WTC11 (cell line): ENCODE data around the gene DUSP19. TPM values are rescaled to one million over a fixed set of nuclear protein-coding genes. Genes with fewer than 3 reads are reported as not detected.
"Not testable (repeated sequence)": the region's sequence is repeated elsewhere in the genome, so short reads cannot be mapped to it uniquely, and the experiment has no call there.

Experiments
- ATAC-seq: fragments of 200-7000 bp; cut with Tn5 transposase; 2 replicates; pipeline ENCODE4 v1.10.0; 2021; ENCODE audit warnings: mild to moderate bottlenecking, moderate library complexity
- CTCF ChIA-PET: fragments of 300-600 bp; sonication (Branson Sonifier 250); formaldehyde crosslinking; loops from one replicate; lab custom pipeline; 2021; ENCODE audit warnings: antibody characterized with exemption; lab: Charles Lee
- POLR2A ChIA-PET: fragments of 350-600 bp; sonication (Branson Sonifier 250); formaldehyde crosslinking; loops from one replicate; lab custom pipeline; 2021; ENCODE audit warnings: antibody characterized with exemption; lab: Charles Lee
- DNase-seq: peaks from one replicate; pipeline ENCODE4 v3.0.0; 2021; ENCODE audit warnings: low spot score
- H3K27ac Mint-ChIP-seq: 2 replicates; pipeline ENCODE4 v1.8.0; 2021; ENCODE audit warnings: mixed read lengths
- H3K27me3 Mint-ChIP-seq: 2 replicates; pipeline ENCODE4 v1.8.0; 2021; ENCODE audit warnings: low read depth, mild to moderate bottlenecking, moderate library complexity, mixed read lengths
- H3K36me3 Mint-ChIP-seq: 2 replicates; pipeline ENCODE4 v1.8.0; 2021; ENCODE audit warnings: mixed read lengths
- H3K4me1 Mint-ChIP-seq: 2 replicates; pipeline ENCODE4 v1.8.0; 2022; ENCODE audit warnings: mixed read lengths
- H3K4me3 Mint-ChIP-seq: 2 replicates; pipeline ENCODE4 v1.8.0; 2021; ENCODE audit warnings: mild to moderate bottlenecking, moderate library complexity, mixed read lengths
- H3K9me3 Mint-ChIP-seq: 2 replicates; pipeline ENCODE4 v1.8.0; 2021; ENCODE audit warnings: mixed read lengths
- AFF4 ChIP-seq: sonication (generic); formaldehyde crosslinking; IDR thresholded peaks from 2 replicates; pipeline ENCODE4 v1.8.1; 2023; ENCODE audit warnings: mild to moderate bottlenecking, missing genetic modification reagents, borderline replicate concordance
- CREM ChIP-seq: sonication (generic); formaldehyde crosslinking; IDR thresholded peaks from 2 replicates; pipeline ENCODE4 v1.8.1; 2022; ENCODE audit warnings: mild to moderate bottlenecking, missing genetic modification reagents, moderate library complexity
- EMX1 ChIP-seq: fragments of 250-450 bp; sonication (Bioruptor Pico); IDR thresholded peaks from 2 replicates; pipeline ENCODE4 v1.8.0; 2021; ENCODE audit warnings: mild to moderate bottlenecking
- ETV6 ChIP-seq: sonication (generic); formaldehyde crosslinking; IDR thresholded peaks from 2 replicates; pipeline ENCODE4 v1.8.1; 2022; ENCODE audit warnings: mild to moderate bottlenecking, missing genetic modification reagents
- FOXJ3 ChIP-seq: sonication (generic); formaldehyde crosslinking; IDR thresholded peaks from 2 replicates; pipeline ENCODE4 v1.9.0; 2021; ENCODE audit warnings: missing genetic modification reagents, mild to moderate bottlenecking, borderline replicate concordance
- IRF2 ChIP-seq: sonication (generic); formaldehyde crosslinking; IDR thresholded peaks from 2 replicates; pipeline ENCODE4 v1.8.0; 2022; ENCODE audit warnings: low read depth, missing genetic modification reagents, borderline replicate concordance
- NR2C2 ChIP-seq: sonication (generic); formaldehyde crosslinking; IDR thresholded peaks from 2 replicates; pipeline ENCODE4 v1.8.0; 2022; ENCODE audit warnings: mild to moderate bottlenecking, missing genetic modification reagents
- RORB ChIP-seq: fragments of 250-450 bp; sonication (Bioruptor Pico); IDR thresholded peaks from 2 replicates; pipeline ENCODE4 v1.9.0; 2021; ENCODE audit warnings: mild to moderate bottlenecking
- SMAD4 ChIP-seq: sonication (generic); formaldehyde crosslinking; IDR thresholded peaks from 2 replicates; pipeline ENCODE4 v1.8.0; 2022; ENCODE audit warnings: mild to moderate bottlenecking, missing genetic modification reagents
- STAT6 ChIP-seq: sonication (generic); formaldehyde crosslinking; conservative IDR thresholded peaks from 2 replicates; pipeline ENCODE4 v1.8.1; 2023; ENCODE audit warnings: mild to moderate bottlenecking, low read depth, missing genetic modification reagents, moderate library complexity
- TP53 ChIP-seq: sonication (generic); formaldehyde crosslinking; IDR thresholded peaks from 2 replicates; pipeline ENCODE4 v1.8.1; 2023; ENCODE audit warnings: mild to moderate bottlenecking, missing genetic modification reagents
- USF1 ChIP-seq: sonication (generic); formaldehyde crosslinking; IDR thresholded peaks from 2 replicates; pipeline ENCODE4 v1.8.0; 2022; ENCODE audit warnings: mild to moderate bottlenecking, missing genetic modification reagents
- ZBTB43 ChIP-seq: sonication (generic); formaldehyde crosslinking; IDR thresholded peaks from 2 replicates; pipeline ENCODE4 v1.8.1; 2023; ENCODE audit warnings: mild to moderate bottlenecking, missing genetic modification reagents
- ZNF423 ChIP-seq: fragments of 250-450 bp; sonication (Bioruptor Pico); IDR thresholded peaks from 2 replicates; pipeline ENCODE4 v2.1.2; 2022; ENCODE audit warnings: mild to moderate bottlenecking, moderate library complexity
- ZNF512 ChIP-seq: sonication (generic); formaldehyde crosslinking; IDR thresholded peaks from 2 replicates; pipeline ENCODE4 v1.8.1; 2022; ENCODE audit warnings: missing genetic modification reagents, borderline replicate concordance
- total RNA-seq: library from RNA; stranded (reverse); gene quantifications from 3 replicates; pipeline ENCODE4 v1.2.3, GENCODE V29; 2021

DUSP19 gene
- total RNA-seq, 1 experiment from 2014 or later: 3.9 TPM

GRCh38 chr2:183040604-183041003, 37.9 kb upstream of the DUSP19 start:
- Mint-ChIP-seq H3K4me1 (peaks cover 24% of the 10 kb centered on the region), H3K4me3 (no peak overlapping the region), H3K27me3 (peaks cover under 1% of the 10 kb centered on the region; the same call in 1 of the 2 replicates), H3K9me3 (peaks cover 15% of the 10 kb centered on the region)
- DNase-seq: no peak
- POLR2A ChIA-PET: no interaction called here
- no peak for TF ChIP-seq ETV6 (CRISPR knock-in tag)
- no peak for TF ChIP-seq RORB (CRISPR knock-in tag)
- no peak for TF ChIP-seq ZBTB43
- TF ChIP-seq AFF4 (CRISPR knock-in tag): no peak
- no peak for TF ChIP-seq IRF2 (CRISPR knock-in tag)
- no peak for TF ChIP-seq FOXJ3 (CRISPR knock-in tag)
- TF ChIP-seq CREM: no peak
- TF ChIP-seq, all 79 proteins: peak for 0
- H3K27ac Mint-ChIP-seq: no peak overlapping the region
- no peak for ATAC-seq
- CTCF ChIA-PET: no interaction called here
- peaks cover 15% of the 10 kb centered on the region for H3K36me3 Mint-ChIP-seq

GRCh38 chr2:183043580-183043979, 35.0 kb upstream of the DUSP19 start:
- H3K4me1 Mint-ChIP-seq, ATAC-seq, H3K27ac Mint-ChIP-seq, H3K4me3 Mint-ChIP-seq: not testable (repeated sequence)
- H3K36me3 Mint-ChIP-seq: peaks cover 20% of the 10 kb centered on the region
- H3K9me3 Mint-ChIP-seq: peaks cover 21% of the 10 kb centered on the region
- TF ChIP-seq ZNF512 (CRISPR knock-in tag): 0 out of 2 replicates have a peak, but pooled peaks have one; percentile 52
- TF ChIP-seq, all 79 proteins: peak for 1; not testable (repeated sequence) for 78
- H3K27me3 Mint-ChIP-seq, CTCF ChIA-PET, DNase-seq: not testable (repeated sequence)
- POLR2A ChIA-PET: interaction anchor here (0.7 kb wide), 1 partner anchor 127 kb away, joined by 6 read pairs; no protein-coding TSS in a partner anchor

GRCh38 chr2:183047486-183048125, 30.9 kb upstream of the DUSP19 start:
- H3K4me3 Mint-ChIP-seq, H3K27ac Mint-ChIP-seq, H3K27me3 Mint-ChIP-seq, POLR2A ChIA-PET, DNase-seq, ATAC-seq, H3K4me1 Mint-ChIP-seq, CTCF ChIA-PET: not testable (repeated sequence)
- peaks cover 25% of the 10 kb centered on the region for H3K9me3 Mint-ChIP-seq
- peaks cover 23% of the 10 kb centered on the region for H3K36me3 Mint-ChIP-seq

GRCh38 chr2:183049420-183049819, 29.1 kb upstream of the DUSP19 start:
- ATAC-seq (peak; percentile 60; the same call in 1 of the 2 replicates), DNase-seq (peak; percentile 43)
- peaks cover 31% of the 10 kb centered on the region for H3K9me3 Mint-ChIP-seq
- no peak for TF ChIP-seq TP53
- no peak for TF ChIP-seq STAT6
- no peak for TF ChIP-seq NR2C2
- no peak for TF ChIP-seq SMAD4 (CRISPR knock-in tag)
- TF ChIP-seq USF1: no peak
- no peak for TF ChIP-seq ZNF423 (CRISPR knock-in tag)
- no peak for TF ChIP-seq EMX1 (CRISPR knock-in tag)

More at GRCh38 chr2:183049420-183049819, 29.1 kb upstream of the DUSP19 start:
- H3K36me3 Mint-ChIP-seq: peaks cover 30% of the 10 kb centered on the region
- CTCF ChIA-PET: interaction anchor here (0.9 kb wide), 1 partner anchor 17 kb away, joined by 3 read pairs; no protein-coding TSS in a partner anchor
- POLR2A ChIA-PET: no interaction called here
- H3K27ac Mint-ChIP-seq: no peak overlapping the region
- peaks cover 5% of the 10 kb centered on the region; the same call in 1 of the 2 replicates for H3K27me3 Mint-ChIP-seq
- peaks cover 7% of the 10 kb centered on the region for H3K4me1 Mint-ChIP-seq
- no peak overlapping the region for H3K4me3 Mint-ChIP-seq
